HG03571 (cell line): ENCODE measurements around the gene SSR2.
A peak's percentile ranks its signal among the peaks of the same experiment; 100 is the strongest.

Source experiments
- ATAC-seq: cut with Tn5 transposase; IDR thresholded peaks from one replicate; pipeline ENCODE4 v1.9.1; 2021; ENCODE audit not compliant: unreplicated experiment

SSR2 gene

GRCh38 chr1:156020293-156021092 is at the start of gene SSR2:
TSS of gene SSR2 (minus strand) at chr1:156020951. CDS start at chr1:156020167, 784 bp downstream.
- peak; percentile 71 for ATAC-seq

DNA sequence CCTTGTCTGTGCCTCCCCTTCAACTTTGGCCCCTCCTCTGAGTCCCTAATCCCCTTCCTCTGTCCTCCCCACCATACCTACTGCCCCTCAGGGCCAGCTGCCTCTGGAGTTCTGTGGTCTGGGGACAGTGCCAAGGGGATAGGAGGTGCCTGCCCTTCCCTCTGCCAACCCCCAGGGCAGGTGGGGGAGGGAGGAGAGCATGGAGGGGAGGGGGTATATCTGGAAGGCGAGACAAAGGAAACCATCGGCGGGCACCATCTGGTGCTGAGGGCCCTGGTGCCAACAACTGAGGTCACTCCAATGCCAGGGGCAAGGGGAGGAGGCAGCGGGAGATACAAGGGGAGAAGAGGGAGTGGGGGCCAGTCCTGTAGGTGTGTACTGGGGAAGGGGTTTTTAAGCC is 49.8 kb upstream of the SSR2 start:
- no peak for ATAC-seq

GRCh38 chr1:156069490-156070455 is 49.0 kb upstream of the SSR2 start:
- no peak for ATAC-seq

- no peak for ATAC-seq
Observed at GRCh38 chr1:156067262-156067661, 46.5 kb upstream of the SSR2 start.

DNA sequence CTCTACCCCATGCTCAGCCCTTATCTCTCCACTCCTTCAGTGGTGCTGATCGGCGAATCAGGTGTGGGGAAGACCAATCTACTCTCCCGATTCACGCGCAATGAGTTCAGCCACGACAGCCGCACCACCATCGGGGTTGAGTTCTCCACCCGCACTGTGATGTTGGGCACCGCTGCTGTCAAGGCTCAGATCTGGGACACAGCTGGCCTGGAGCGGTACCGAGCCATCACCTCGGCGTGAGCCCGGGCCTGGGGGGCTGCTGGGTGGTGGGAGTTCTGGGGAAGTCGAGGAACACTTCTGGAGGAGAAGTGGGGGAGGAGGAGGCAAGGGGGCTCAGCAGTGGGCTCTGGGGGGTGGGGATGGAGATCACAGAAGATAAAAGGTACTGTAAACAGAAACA is 45.1 kb upstream of the SSR2 start:
- ATAC-seq, result no peak

DNA sequence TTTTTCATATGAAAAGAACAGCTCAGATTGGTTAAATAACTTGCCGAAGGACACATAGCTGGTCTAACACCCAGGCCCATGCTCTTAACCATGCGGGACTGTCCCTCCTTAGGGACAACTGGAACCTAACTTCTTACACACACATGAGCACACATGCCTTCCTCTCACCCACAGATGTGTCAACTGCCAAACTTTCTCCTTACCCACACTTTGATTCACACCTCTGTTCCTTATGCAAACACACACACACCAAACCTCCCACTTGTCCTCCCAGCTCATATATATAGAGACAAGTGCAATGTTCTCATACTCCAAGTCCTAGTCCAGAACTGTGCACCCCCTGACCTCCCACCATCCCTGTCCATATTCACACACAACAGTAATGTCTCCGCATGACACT is 44.5 kb upstream of the SSR2 start:
- no peak for ATAC-seq

GRCh38 chr1:156064615-156065014 is 43.9 kb upstream of the SSR2 start:
- no peak for ATAC-seq

GRCh38 chr1:156063997-156064285 is 43.2 kb upstream of the SSR2 start:
- no peak for ATAC-seq

GRCh38 chr1:156062189-156062588 is 41.4 kb upstream of the SSR2 start:
- ATAC-seq, result no peak

DNA sequence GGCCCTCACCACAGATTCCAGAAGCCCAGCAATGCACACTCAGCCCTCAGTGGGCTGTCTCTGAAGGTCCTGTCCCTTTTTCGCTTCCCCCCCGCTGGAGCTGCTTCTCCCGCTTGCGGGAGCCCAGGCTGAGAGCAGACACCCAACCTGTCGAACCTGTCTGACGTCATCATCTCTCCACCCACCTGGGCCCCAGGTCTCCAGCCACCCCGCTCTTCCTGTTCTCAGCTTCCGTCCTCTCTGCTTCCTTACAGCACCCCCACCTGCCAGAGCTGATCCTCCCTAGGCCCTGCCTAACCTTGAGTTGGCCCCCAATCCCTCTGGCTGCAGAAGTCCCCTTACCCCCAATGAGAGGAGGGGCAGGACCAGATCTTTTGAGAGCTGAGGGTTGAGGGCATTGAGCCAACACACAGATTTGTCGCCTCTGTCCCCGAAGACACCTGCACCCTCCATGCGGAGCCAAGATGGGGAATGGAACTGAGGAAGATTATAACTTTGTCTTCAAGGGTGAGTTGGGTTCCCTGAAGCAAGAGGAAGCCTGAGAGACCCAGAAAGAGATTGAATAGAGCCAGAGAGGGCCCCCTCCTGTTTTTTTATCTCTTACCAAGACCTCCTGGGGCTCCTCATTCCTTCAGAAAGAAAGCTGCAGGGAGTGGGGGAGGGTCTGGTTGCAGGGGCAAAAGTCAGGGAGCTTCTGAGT is 40.3 kb upstream of the SSR2 start, which contains the start of gene RAB25:
Gene RAB25 (plus strand): TSS at position 224 of the 700 bp plus-strand sequence. CDS start 241 bp downstream, at position 465.
- no peak for ATAC-seq

- ATAC-seq, result no peak
Observed at GRCh38 chr1:156056326-156056849, 35.6 kb upstream of the SSR2 start.

- ATAC-seq, result no peak
Observed at GRCh38 chr1:156055281-156056048, 34.7 kb upstream of the SSR2 start.

- peak; percentile 66 for ATAC-seq
Observed at GRCh38 chr1:156054500-156055280, 33.9 kb upstream of the SSR2 start, which contains the start of gene LAMTOR2. TSS of gene LAMTOR2 (plus strand) at chr1:156054782. CDS start at chr1:156054890, 108 bp downstream.

- ATAC-seq, result peak; percentile 49
Observed at GRCh38 chr1:156053768-156054499, 33.2 kb upstream of the SSR2 start, which contains the start of gene UBQLN4. TSS of gene UBQLN4 (minus strand) at chr1:156053798. CDS start at chr1:156053701, 97 bp downstream.

GRCh38 chr1:156052862-156053767 is 32.4 kb upstream of the SSR2 start:
- ATAC-seq, result no peak

DNA sequence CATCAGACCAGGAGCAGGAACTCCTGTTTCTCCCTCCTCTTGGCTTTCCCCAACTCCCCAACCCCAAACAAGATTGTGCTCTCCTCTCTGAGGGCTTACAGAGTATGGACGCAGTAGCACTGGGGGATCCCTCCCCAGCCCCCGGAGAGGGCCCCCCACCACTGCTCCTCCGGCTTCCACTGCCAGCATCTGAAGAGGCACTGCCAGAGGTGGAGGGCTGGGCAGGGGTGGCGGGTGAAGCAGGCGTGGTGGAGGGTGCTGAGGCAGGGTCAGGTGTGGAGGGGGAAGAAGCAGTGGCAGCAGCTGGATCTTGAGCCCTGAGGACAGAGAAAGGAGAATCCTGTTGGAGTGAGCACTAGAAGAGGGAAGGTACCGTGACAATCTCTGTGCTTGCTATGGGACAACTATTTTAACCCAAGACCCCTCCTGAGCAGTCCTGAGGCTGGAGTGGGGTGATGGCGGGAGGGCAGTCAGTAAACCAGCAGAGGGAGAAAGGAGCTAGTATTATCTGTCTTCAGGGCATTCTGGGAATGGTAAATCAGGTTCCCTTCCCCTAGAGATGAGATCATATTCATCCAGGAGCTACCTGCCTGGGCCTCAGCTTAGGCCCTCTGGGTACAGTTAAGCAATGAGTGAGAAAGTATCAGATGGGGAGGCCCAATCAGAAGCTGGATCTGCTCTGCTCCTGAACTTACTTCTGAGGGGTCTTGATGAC is 30.4 kb upstream of the SSR2 start:
- no peak for ATAC-seq

DNA sequence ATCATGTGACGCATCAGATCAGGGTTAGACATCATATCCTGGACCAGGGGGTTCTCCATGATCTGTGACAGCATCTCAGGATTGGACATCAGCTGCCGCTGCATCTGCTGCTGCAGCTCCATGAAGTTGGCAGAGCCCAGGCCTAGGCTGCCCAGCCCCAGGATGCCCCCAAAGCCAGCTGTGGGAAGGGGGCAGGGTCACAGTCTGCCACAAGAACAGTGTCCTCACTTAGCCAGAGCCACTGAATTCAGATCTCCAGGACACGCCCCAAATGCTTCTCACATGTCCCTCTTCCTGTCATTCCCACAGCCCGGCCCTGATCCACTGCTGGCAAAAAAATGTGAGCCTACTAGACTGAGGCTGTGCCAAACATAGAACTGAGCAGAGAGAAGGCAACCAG is 29.6 kb upstream of the SSR2 start:
- no peak for ATAC-seq
